ENCODE measurements around the gene SAMD10. TPM values are rescaled to one million over a fixed set of nuclear protein-coding genes. Genes with fewer than 3 reads are reported as not detected.

Gene SAMD10
- polyA plus RNA-seq, 3 donors, result 0.34 to 2.4 (median 0.67) TPM

GRCh38 chr20:64011366-64011779 is 31.9 kb upstream of the SAMD10 start:
- Histone ChIP-seq H3K4me1 (ENCODE audit: control insufficient read depth in 1 of 2, insufficient read depth in 2 of 2, low read length in 2 of 2) (no peaks in the 10 kb centered on the region), H3K4me2 (replicated peaks; ENCODE audit: extremely low read depth, low read length, poor library complexity, severe bottlenecking) (no peak overlapping the region), H2AFZ (ENCODE audit: insufficient read depth, low read depth, low read length, poor library complexity, severe bottlenecking) (no peak overlapping the region), H3K27me3 (ENCODE audit: control insufficient read depth in 2 of 2, insufficient read depth in 2 of 2, low read length in 2 of 2) (no peaks in the 10 kb centered on the region), H3K36me3 (replicated peaks in 1 of 2; ENCODE audit: control insufficient read depth in 1 of 2, insufficient read depth in 2 of 2, low read length in 2 of 2) (peaks cover 69 to 89% of the 10 kb centered on the region in 2 donors), H4K20me1 (ENCODE audit: insufficient read depth, low read length) (peaks cover 16% of the 10 kb centered on the region), H3K9me3 (replicated peaks in 1 of 2; ENCODE audit: control insufficient read depth in 1 of 2, insufficient read depth in 1 of 2, low read length in 2 of 2) (peaks cover 0 to 7% of the 10 kb centered on the region in 2 donors), H3K27ac (ENCODE audit: low read depth in 1 of 2, low read length in 2 of 2) (no peak overlapping the region), H3K79me2 (ENCODE audit: insufficient read depth, low read length) (no peaks in the 10 kb centered on the region), H3K9ac (ENCODE audit: insufficient read depth, low read length, poor library complexity, severe bottlenecking) (no peak overlapping the region), H3K4me3 (replicated peaks in 1 of 3; ENCODE audit: low read depth in 2 of 3, low read length in 3 of 3) (no peak overlapping the region)
- Mint-ChIP-seq H3K9me3 (peaks cover 7 to 19% (median 10%) of the 10 kb centered on the region in 7 donors), H3K4me3 (no peak overlapping the region), H3K27ac (no peak overlapping the region), H3K36me3 (peaks cover 62 to 84% of the 10 kb centered on the region in 2 donors), H3K4me1 (peaks cover 2% of the 10 kb centered on the region), H3K27me3 (ENCODE audit: low read depth in 3 of 3) (peaks cover 0 to 4% (median 0%) of the 10 kb centered on the region in 3 donors)
- TF ChIP-seq CTCF (IDR thresholded peaks at IDR 0.05), result no peak
- WGBS (ENCODE audit: insufficient coverage), result 97% methylated on average over 15 of the region's 16 CpGs
- intact Hi-C loops (cut with micrococcal nuclease), result no loop called here
- DNase-seq, result no peak

GRCh38 chr20:64010711-64011237 is 31.3 kb upstream of the SAMD10 start:
- Mint-ChIP-seq H3K27ac (no peak overlapping the region), H3K9me3 (peaks cover 7 to 19% (median 10%) of the 10 kb centered on the region in 7 donors), H3K4me1 (peaks cover 2% of the 10 kb centered on the region), H3K27me3 (ENCODE audit: low read depth in 3 of 3) (peaks cover 0 to 4% (median 0%) of the 10 kb centered on the region in 3 donors), H3K36me3 (peaks cover 65 to 83% of the 10 kb centered on the region in 2 donors), H3K4me3 (no peak overlapping the region)
- H2AFZ ChIP-seq (ENCODE audit: insufficient read depth, low read depth, low read length, poor library complexity, severe bottlenecking), result no peak overlapping the region
- H3K4me3 ChIP-seq (replicated peaks in 1 of 3; ENCODE audit: low read depth in 2 of 3, low read length in 3 of 3), result no peak overlapping the region
- DNase-seq, result no peak
- WGBS (ENCODE audit: insufficient coverage), result 98% methylated on average over 8 of the region's 8 CpGs
- intact Hi-C loops (cut with micrococcal nuclease), result no loop called here
- H3K79me2 ChIP-seq (ENCODE audit: insufficient read depth, low read length), result no peaks in the 10 kb centered on the region
- H3K9ac ChIP-seq (ENCODE audit: insufficient read depth, low read length, poor library complexity, severe bottlenecking), result no peak overlapping the region
- no peaks in the 10 kb centered on the region for H3K27me3 ChIP-seq (ENCODE audit: control insufficient read depth in 2 of 2, insufficient read depth in 2 of 2, low read length in 2 of 2)
- H3K4me2 ChIP-seq (replicated peaks; ENCODE audit: extremely low read depth, low read length, poor library complexity, severe bottlenecking), result no peak overlapping the region
- H3K36me3 ChIP-seq (replicated peaks in 1 of 2; ENCODE audit: control insufficient read depth in 1 of 2, insufficient read depth in 2 of 2, low read length in 2 of 2), result peaks cover 67 to 89% of the 10 kb centered on the region in 2 donors
- H3K9me3 ChIP-seq (replicated peaks in 1 of 2; ENCODE audit: control insufficient read depth in 1 of 2, insufficient read depth in 1 of 2, low read length in 2 of 2), result peaks cover 0 to 7% of the 10 kb centered on the region in 2 donors
- H3K27ac ChIP-seq (ENCODE audit: low read depth in 1 of 2, low read length in 2 of 2), result no peak overlapping the region
- no peak for TF ChIP-seq CTCF (IDR thresholded peaks at IDR 0.05)
- H3K4me1 ChIP-seq (ENCODE audit: control insufficient read depth in 1 of 2, insufficient read depth in 2 of 2, low read length in 2 of 2), result no peaks in the 10 kb centered on the region
- peaks cover 22% of the 10 kb centered on the region for H4K20me1 ChIP-seq (ENCODE audit: insufficient read depth, low read length)
